ENCODE measurements around the gene ITSN1. TPM values are rescaled to one million over a fixed set of nuclear protein-coding genes. Genes with fewer than 3 reads are reported as not detected.

Gene ITSN1
- total and polyA plus RNA-seq, 2 of the 13 experiments (the other 11 are each of a cell fraction or from before 2014, with no cell fraction given): 26.1 to 33.8 TPM

GRCh38 chr21:33872881-33873515 lies 230.7 kb downstream of the ITSN1 start (continued):
- TF ChIP-seq TEF (CRISPR knock-in tag; IDR thresholded peaks at IDR 0.05): no peak
- TF ChIP-seq NCOR1 (IDR thresholded peaks at IDR 0.05; ENCODE audit: borderline replicate concordance, low read length): no peak
- no peak for TF ChIP-seq MTA3 (CRISPR knock-in tag; IDR thresholded peaks at IDR 0.05)
- no peak for TF ChIP-seq RELA (CRISPR knock-in tag; IDR thresholded peaks at IDR 0.05)
- TF ChIP-seq TAF1 (CRISPR knock-in tag; IDR thresholded peaks at IDR 0.05): no peak
- TF ChIP-seq DNMT1 (CRISPR knock-in tag; IDR thresholded peaks at IDR 0.05): no peak
- TF ChIP-seq TEAD3 (CRISPR knock-in tag; optimal IDR thresholded peaks at IDR 0.05; ENCODE audit: borderline replicate concordance): peak; percentile 34
- no peak for TF ChIP-seq SP5 (CRISPR knock-in tag; IDR thresholded peaks at IDR 0.05; ENCODE audit: borderline replicate concordance, low read depth)
- TF ChIP-seq ZKSCAN5 (CRISPR knock-in tag; IDR thresholded peaks at IDR 0.05): no peak
- no peak for TF ChIP-seq RBFOX2 (IDR thresholded peaks at IDR 0.05; ENCODE audit: low read depth, low read length)
- peak; percentile 81 for TF ChIP-seq TCF7 (IDR thresholded peaks at IDR 0.05; ENCODE audit: low read depth)
- no peak for TF ChIP-seq FOXA1 (IDR thresholded peaks at IDR 0.05)
- TF ChIP-seq FOXA1 (CRISPR knock-in tag; IDR thresholded peaks at IDR 0.05): peak; percentile 43; the same call in 1 of the 2 replicates
- TF ChIP-seq POLR2AphosphoS2 (IDR thresholded peaks at IDR 0.05; ENCODE audit: low read depth, low read length): no peak
- no peak for TF ChIP-seq ZNF546 (CRISPR knock-in tag; conservative IDR thresholded peaks at IDR 0.05)
- no peak for TF ChIP-seq CREB3 (CRISPR knock-in tag; IDR thresholded peaks at IDR 0.05)
- TF ChIP-seq ZNF777 (CRISPR knock-in tag; IDR thresholded peaks at IDR 0.05): no peak
- TF ChIP-seq PPARG (CRISPR knock-in tag; conservative IDR thresholded peaks at IDR 0.05): no peak
- no peak for TF ChIP-seq ZNF776 (CRISPR knock-in tag; IDR thresholded peaks at IDR 0.05)
- no peak for TF ChIP-seq GATA4 (IDR thresholded peaks at IDR 0.05; ENCODE audit: borderline replicate concordance, low read depth)
- TF ChIP-seq SOX5 (CRISPR knock-in tag; IDR thresholded peaks at IDR 0.05; ENCODE audit: borderline replicate concordance): peak; percentile 76
- TF ChIP-seq ATF5 (CRISPR knock-in tag; IDR thresholded peaks at IDR 0.05; ENCODE audit: low read depth): no peak
- no peak for TF ChIP-seq TBX3 (IDR thresholded peaks at IDR 0.05; ENCODE audit: borderline replicate concordance)
- no peak for TF ChIP-seq PAF1 (CRISPR knock-in tag; IDR thresholded peaks at IDR 0.05)
- no peak for TF ChIP-seq ZSCAN22 (CRISPR knock-in tag; IDR thresholded peaks at IDR 0.05)
- TF ChIP-seq SOX6 (IDR thresholded peaks at IDR 0.05): no peak
- peak; percentile 84 for TF ChIP-seq SOX6 (CRISPR knock-in tag; IDR thresholded peaks at IDR 0.05)
- no peak for TF ChIP-seq NCOA1 (CRISPR knock-in tag; IDR thresholded peaks at IDR 0.05)
- no peak for TF ChIP-seq ZNF33A (CRISPR knock-in tag; IDR thresholded peaks at IDR 0.05; ENCODE audit: borderline replicate concordance)
- TF ChIP-seq KLF12 (CRISPR knock-in tag; IDR thresholded peaks at IDR 0.05; ENCODE audit: borderline replicate concordance): no peak
- TF ChIP-seq ZNF343 (CRISPR knock-in tag; IDR thresholded peaks at IDR 0.05): no peak
- TF ChIP-seq SALL1 (CRISPR knock-in tag; IDR thresholded peaks at IDR 0.05): no peak
- TF ChIP-seq AGO2 (optimal IDR thresholded peaks at IDR 0.05; ENCODE audit: low read depth, low read length): no peak
- peak; percentile 14; the same call in 1 of the 2 replicates for TF ChIP-seq TCF7L2 (IDR thresholded peaks at IDR 0.05; ENCODE audit: low read depth, low read length)
- peak; percentile 46; the same call in 1 of the 2 replicates for TF ChIP-seq HNF4A (CRISPR knock-in tag; IDR thresholded peaks at IDR 0.05)
